Measurements from ENCODE around the gene IFT172. TPM values are rescaled to one million over a fixed set of nuclear protein-coding genes. Genes with fewer than 3 reads are reported as not detected.

IFT172 gene
- total and polyA plus RNA-seq, 2 donors (not counting 1 experiment from before 2014, with no cell fraction given): 11.2 to 33.0 TPM

DNA sequence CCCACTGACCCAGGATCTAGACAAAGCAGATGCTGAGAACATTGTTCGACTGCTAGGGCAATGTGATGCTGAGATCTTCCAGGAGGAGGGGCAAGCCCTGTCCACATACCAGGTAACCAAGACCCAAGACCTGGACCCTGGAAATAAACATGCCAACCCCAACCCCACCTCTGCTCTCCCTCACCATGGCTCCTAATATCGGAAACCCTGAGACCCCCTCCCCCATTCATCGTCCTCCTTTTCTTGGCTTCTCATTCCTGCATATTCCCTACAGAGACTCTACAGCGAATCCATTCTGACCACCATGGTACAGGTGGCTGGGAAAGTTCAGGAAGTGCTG lies 7.7 kb upstream of the IFT172 start:
- Histone ChIP-seq H3K79me2 (ENCODE audit: control insufficient read depth, insufficient read depth, low read length) (no peaks in the 10 kb centered on the region), H2AFZ (ENCODE audit: low read length) (no peak overlapping the region), H3K27me3 (ENCODE audit: control insufficient read depth, insufficient read depth, low read length) (no peaks in the 10 kb centered on the region), H3K27ac (ENCODE audit: insufficient read depth, low read length) (no peak overlapping the region), H3K9ac (ENCODE audit: insufficient read depth, low read length) (no peak overlapping the region), H3K4me3 (replicated peaks in 1 of 4; ENCODE audit: control extremely low read depth in 1 of 4, insufficient read depth in 1 of 4, low read depth in 3 of 4, low read length in 4 of 4) (no peak overlapping the region), H3K4me1 (ENCODE audit: control insufficient read depth, extremely low read depth, insufficient read depth, low read length) (peaks cover 6% of the 10 kb centered on the region), H4K20me1 (ENCODE audit: control insufficient read depth, extremely low read depth, insufficient read depth, low read length) (no peaks in the 10 kb centered on the region), H3K9me3 (ENCODE audit: control insufficient read depth, insufficient read depth, low read depth, low read length) (no peaks in the 10 kb centered on the region), H3K4me2 (ENCODE audit: extremely low read depth, insufficient read depth, low read length) (no peak overlapping the region), H3K36me3 (ENCODE audit: control insufficient read depth, insufficient read depth, low read length) (no peaks in the 10 kb centered on the region)
- DNase-seq (ENCODE audit: low read depth in 2 of 2): no peak
- TF ChIP-seq, protein P1, sequence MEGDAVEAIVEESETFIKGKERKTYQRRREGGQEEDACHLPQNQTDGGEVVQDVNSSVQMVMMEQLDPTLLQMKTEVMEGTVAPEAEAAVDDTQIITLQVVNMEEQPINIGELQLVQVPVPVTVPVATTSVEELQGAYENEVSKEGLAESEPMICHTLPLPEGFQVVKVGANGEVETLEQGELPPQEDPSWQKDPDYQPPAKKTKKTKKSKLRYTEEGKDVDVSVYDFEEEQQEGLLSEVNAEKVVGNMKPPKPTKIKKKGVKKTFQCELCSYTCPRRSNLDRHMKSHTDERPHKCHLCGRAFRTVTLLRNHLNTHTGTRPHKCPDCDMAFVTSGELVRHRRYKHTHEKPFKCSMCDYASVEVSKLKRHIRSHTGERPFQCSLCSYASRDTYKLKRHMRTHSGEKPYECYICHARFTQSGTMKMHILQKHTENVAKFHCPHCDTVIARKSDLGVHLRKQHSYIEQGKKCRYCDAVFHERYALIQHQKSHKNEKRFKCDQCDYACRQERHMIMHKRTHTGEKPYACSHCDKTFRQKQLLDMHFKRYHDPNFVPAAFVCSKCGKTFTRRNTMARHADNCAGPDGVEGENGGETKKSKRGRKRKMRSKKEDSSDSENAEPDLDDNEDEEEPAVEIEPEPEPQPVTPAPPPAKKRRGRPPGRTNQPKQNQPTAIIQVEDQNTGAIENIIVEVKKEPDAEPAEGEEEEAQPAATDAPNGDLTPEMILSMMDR (conservative IDR thresholded peaks at IDR 0.05 in 1 of 2, IDR thresholded peaks at IDR 0.05 in 1 of 2; ENCODE audit: low read depth in 1 of 2, low read length in 2 of 2): no peak
- no peak for TF ChIP-seq EZH2 (IDR thresholded peaks at IDR 0.05; ENCODE audit: low read length, missing control alignments)

DNA sequence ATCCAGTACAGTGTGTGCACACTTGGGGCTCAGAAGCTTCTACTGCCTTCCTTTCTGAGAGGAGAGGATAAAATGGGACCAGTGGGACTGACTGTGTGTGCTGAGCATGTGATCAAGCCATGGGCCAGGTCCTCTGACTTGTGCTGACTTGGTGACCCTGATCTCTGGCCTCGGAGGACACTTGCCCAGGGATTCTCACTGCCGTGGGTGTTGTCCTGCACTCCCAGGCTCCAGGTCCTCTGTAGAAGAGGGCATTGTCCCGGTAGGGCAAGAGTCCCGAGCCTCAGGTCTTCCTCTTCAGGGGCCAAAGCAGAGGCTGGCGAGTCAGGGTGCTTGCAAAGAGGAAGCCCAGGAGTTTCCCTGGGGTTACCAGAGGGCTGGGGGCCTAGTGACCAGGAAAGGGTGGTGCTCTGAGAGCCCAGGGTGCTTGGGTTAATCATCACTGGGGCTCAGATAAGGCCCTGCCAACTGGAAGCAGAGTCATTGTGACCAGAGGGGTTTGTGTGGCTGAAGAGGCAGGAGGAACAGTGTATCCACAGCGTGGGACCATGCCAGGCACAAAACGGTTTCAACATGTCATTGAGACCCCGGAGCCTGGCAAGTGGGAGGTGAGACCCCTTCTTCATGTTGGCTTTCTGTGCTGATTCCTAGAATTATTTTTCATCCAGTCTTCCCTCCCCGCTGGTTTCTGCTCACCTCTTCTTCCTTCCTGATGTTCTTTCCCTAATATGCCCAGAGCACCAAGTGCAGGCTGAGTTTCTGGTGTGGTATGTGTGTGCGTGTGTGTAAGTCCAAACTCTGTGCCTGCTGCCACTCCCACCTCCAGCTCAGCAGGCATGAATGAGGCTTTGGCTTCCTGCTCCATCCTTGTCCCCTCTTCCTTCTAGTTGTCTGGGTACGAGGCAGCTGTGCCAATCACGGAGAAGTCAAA lies 7.1 kb upstream of the IFT172 start, which contains the start of gene GCKR:
TSS of gene GCKR (plus strand) at position 483 of the 931 bp plus-strand sequence. CDS start at position 549, 66 bp downstream.
- no peak within 1 kb of the TSS for H3K9ac ChIP-seq (ENCODE audit: insufficient read depth, low read length)
- no peaks in the 10 kb centered on the region for H3K9me3 ChIP-seq (ENCODE audit: control insufficient read depth, insufficient read depth, low read depth, low read length)
- H2AFZ ChIP-seq (ENCODE audit: low read length): no peak within 1 kb of the TSS
- peaks cover 6% of the 10 kb centered on the region for H3K4me1 ChIP-seq (ENCODE audit: control insufficient read depth, extremely low read depth, insufficient read depth, low read length)
- peak in 1 of 2 donors; percentile 49 for DNase-seq (ENCODE audit: low read depth in 2 of 2)
- H3K4me2 ChIP-seq (ENCODE audit: extremely low read depth, insufficient read depth, low read length): peak within 1 kb of the TSS; percentile 98
- no peaks in the 10 kb centered on the region for H3K36me3 ChIP-seq (ENCODE audit: control insufficient read depth, insufficient read depth, low read length)
- no peaks in the 10 kb centered on the region for H3K27me3 ChIP-seq (ENCODE audit: control insufficient read depth, insufficient read depth, low read length)
- no peaks in the 10 kb centered on the region for H3K79me2 ChIP-seq (ENCODE audit: control insufficient read depth, insufficient read depth, low read length)
- no peaks in the 10 kb centered on the region for H4K20me1 ChIP-seq (ENCODE audit: control insufficient read depth, extremely low read depth, insufficient read depth, low read length)
- peak within 1 kb of the TSS in 3 of 4 experiments; percentile 70 to 83 (median 80) for H3K4me3 ChIP-seq (replicated peaks in 1 of 4; ENCODE audit: control extremely low read depth in 1 of 4, insufficient read depth in 1 of 4, low read depth in 3 of 4, low read length in 4 of 4)
- TF ChIP-seq, protein P1 (conservative IDR thresholded peaks at IDR 0.05 in 1 of 2, IDR thresholded peaks at IDR 0.05 in 1 of 2; ENCODE audit: low read depth in 1 of 2, low read length in 2 of 2): no peak
- no peak for TF ChIP-seq EZH2 (IDR thresholded peaks at IDR 0.05; ENCODE audit: low read length, missing control alignments)
- H3K27ac ChIP-seq (ENCODE audit: insufficient read depth, low read length): no peak within 1 kb of the TSS

DNA sequence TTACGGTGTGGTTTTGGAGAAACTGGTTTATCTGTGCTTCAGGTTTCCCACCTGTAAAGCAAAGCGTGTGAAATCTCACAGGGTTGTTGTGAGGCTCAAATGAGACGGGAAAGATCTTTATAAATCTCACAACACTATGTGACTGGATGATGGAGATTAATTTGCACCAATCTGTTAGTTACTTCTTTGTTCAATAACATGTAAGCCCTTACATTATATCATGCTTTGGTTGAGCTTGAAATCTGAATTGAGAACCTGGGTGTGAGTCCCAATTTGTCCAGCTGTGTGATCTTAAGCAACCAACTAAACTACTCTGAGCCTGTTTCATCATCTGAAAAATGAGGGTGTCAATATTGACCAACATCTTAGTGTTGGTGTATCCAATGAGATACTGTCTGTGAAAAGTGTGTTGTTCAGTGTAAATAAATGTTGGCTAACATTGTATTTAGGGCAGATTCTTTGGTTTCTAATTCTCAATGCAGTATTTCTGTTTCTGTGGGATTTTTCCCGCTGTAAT lies 6.4 kb upstream of the IFT172 start:
- H2AFZ ChIP-seq (ENCODE audit: low read length): no peak overlapping the region
- H3K27ac ChIP-seq (ENCODE audit: insufficient read depth, low read length): no peak overlapping the region
- TF ChIP-seq, protein P1 (conservative IDR thresholded peaks at IDR 0.05 in 1 of 2, IDR thresholded peaks at IDR 0.05 in 1 of 2; ENCODE audit: low read depth in 1 of 2, low read length in 2 of 2): no peak
- TF ChIP-seq EZH2 (IDR thresholded peaks at IDR 0.05; ENCODE audit: low read length, missing control alignments): no peak
- no peak for DNase-seq (ENCODE audit: low read depth in 2 of 2)
- no peaks in the 10 kb centered on the region for H3K27me3 ChIP-seq (ENCODE audit: control insufficient read depth, insufficient read depth, low read length)
- no peaks in the 10 kb centered on the region for H4K20me1 ChIP-seq (ENCODE audit: control insufficient read depth, extremely low read depth, insufficient read depth, low read length)
- H3K4me1 ChIP-seq (ENCODE audit: control insufficient read depth, extremely low read depth, insufficient read depth, low read length): peaks cover 6% of the 10 kb centered on the region
- H3K4me3 ChIP-seq (replicated peaks in 1 of 4; ENCODE audit: control extremely low read depth in 1 of 4, insufficient read depth in 1 of 4, low read depth in 3 of 4, low read length in 4 of 4): peak overlapping the region in 3 of 4 experiments; percentile 70 to 83 (median 80)
- no peaks in the 10 kb centered on the region for H3K9me3 ChIP-seq (ENCODE audit: control insufficient read depth, insufficient read depth, low read depth, low read length)
- no peaks in the 10 kb centered on the region for H3K79me2 ChIP-seq (ENCODE audit: control insufficient read depth, insufficient read depth, low read length)
- peak overlapping the region; percentile 98 for H3K4me2 ChIP-seq (ENCODE audit: extremely low read depth, insufficient read depth, low read length)
- no peak overlapping the region for H3K9ac ChIP-seq (ENCODE audit: insufficient read depth, low read length)
- no peaks in the 10 kb centered on the region for H3K36me3 ChIP-seq (ENCODE audit: control insufficient read depth, insufficient read depth, low read length)
